NCI-H82 (cell line): ENCODE measurements around the gene CACNB4.
A peak's percentile ranks its signal among the peaks of the same experiment; 100 is the strongest.
"Not testable (repeated sequence)": the region's sequence is repeated elsewhere in the genome, so short reads cannot be mapped to it uniquely, and the experiment has no call there.

Experiments used
- DNase-seq: peaks from one replicate; lab custom pipeline; 2025; lab: John Stamatoyannopoulos, UW

CACNB4 gene

GRCh38 chr2:152050915-152051314, 47.9 kb downstream of the CACNB4 start:
- DNase-seq, result no peak

- no peak for DNase-seq
Measured at GRCh38 chr2:152050341-152050740, 48.5 kb downstream of the CACNB4 start.

GRCh38 chr2:152049541-152049940, 49.3 kb downstream of the CACNB4 start:
- no peak for DNase-seq

DNA sequence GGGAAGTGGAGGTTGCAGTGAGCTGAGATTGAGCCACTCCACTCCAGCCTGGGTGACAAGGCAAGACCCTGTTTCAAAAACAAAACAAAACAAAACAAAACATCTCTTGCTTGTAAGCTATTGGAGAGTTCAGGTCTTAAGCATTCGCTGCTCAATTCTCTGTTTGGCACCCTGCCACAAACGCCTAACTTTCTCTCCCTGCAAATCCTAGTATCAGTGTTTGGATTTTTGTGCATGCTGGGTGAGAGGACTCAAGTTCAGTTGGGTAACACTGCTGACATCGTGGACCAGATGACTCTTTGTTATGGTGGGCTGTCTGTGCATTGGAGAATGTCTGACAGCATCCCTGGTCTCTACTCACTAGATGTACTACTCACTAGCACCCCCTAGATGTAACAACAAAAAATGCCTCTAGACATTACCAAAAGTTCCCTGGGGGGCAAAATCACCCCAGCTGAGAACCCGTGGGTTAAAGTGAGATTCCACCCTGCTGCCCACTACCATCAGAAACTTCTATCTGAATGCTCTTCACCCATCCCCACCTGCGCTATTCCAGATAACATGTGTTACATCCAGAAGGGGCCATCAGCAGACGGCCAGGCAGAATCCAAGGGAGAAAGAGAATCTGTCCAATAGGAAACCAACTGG, 50.9 kb downstream of the CACNB4 start:
- peak; percentile 63 for DNase-seq

GRCh38 chr2:152046940-152047339, 51.9 kb downstream of the CACNB4 start:
- DNase-seq, result no peak

DNA sequence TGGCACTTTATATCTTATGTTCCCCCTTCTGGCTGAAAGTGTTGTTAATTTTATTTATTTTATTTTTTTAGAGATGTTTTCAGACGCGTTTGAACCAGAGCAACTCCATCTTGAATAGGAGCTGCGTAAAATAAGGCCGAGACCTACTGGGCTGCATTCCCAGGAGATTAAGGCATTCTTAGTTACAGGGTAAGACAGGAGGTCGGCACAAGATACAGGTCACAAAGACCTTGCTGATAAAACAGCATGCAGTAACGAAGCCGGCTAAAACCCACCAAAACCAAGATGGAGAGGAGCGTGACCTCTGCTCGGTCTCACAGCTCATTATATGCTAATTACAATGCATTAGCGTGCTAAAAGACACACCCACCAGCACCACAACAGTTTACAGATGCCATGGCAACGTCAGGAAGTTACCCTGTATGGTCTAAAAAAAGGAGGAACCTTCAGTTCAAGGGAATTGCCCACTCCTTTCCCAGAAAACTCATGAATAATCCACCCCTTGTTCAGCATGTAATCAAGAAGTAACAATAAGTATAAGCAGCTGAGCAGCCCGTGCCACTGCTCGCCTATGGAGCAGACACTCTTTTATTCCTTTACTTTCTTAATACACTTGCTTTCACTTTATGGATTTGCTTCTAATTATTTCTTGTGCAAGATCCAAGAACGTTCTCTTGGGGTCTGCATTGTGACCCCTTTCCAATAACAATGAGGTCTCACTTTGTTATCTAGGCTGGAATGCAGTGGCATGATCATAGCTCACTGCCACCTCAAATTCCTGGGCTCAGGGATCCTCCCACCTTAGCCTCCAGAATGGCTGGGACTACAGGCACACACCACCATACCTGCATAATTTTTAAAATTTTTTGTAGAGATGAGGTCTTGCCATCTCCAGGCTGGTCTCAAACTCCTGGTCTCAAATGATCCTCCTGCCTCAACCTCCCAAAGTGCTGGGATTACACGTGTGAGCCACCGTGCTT, 55.9 kb downstream of the CACNB4 start:
- no peak for DNase-seq

GRCh38 chr2:152038441-152038958, 60.3 kb downstream of the CACNB4 start:
- DNase-seq, result no peak

DNA sequence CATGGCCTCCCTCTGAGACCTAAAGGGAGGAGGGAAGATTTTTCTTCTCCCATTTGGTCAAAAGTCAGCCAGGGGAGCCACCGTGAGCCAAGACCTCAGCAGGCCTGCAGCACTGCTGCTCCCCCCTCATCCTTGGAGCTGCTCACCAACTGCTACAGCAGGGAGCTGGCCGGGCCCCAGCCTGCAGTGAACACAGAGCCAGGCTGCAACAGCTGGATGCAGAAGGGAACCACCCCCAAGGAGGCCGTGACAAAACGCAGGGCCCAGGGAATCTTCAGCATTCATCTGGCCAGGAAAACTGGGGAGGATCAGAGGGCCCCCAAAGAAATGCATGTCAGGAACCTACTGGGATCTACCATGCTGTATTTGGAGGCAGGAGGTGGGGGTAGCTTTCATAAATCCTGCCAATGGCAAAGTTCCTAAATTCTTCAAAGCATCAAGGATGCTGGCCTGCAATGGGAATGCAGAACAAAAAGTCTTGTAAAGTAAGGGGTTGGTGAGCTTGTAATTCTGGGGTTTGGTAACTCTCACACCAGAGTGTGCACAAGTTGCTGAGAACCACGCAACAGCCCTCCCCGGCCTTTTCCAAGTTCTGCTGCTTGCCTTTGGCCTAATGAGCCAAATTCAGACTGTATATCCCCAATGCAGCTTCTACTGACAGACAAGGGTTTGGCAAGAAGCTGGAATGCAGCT, 61.0 kb downstream of the CACNB4 start:
- DNase-seq, result no peak

- DNase-seq, result peak; percentile 91
Measured at GRCh38 chr2:152036611-152037469, 62.0 kb downstream of the CACNB4 start.

DNA sequence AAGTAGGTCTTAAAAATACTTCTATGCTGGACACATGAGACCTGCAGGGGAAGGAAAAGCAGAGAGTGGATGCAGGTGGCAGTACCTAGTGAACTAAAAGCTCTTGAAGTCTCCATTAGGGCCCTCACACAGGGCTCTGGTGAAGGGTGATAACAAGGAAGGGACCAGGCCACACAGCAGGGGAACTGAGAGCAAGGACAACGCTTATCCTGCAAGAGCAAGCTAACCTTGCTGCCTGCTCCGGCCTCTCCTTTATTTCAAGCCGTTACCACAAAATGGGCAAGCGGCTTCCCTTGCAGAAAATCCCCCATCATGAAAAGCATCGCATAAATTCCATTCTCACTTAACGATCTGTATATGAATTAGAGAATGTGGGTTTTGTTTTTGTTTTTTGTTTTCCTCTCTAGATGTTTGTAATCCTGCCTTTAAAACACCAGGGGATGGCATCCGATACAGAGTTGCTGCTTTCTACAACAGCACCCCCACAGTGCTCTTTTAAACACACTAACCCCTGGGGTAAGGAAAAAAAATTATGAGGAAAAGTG, 64.5 kb downstream of the CACNB4 start:
- peak; percentile 15 for DNase-seq

DNA sequence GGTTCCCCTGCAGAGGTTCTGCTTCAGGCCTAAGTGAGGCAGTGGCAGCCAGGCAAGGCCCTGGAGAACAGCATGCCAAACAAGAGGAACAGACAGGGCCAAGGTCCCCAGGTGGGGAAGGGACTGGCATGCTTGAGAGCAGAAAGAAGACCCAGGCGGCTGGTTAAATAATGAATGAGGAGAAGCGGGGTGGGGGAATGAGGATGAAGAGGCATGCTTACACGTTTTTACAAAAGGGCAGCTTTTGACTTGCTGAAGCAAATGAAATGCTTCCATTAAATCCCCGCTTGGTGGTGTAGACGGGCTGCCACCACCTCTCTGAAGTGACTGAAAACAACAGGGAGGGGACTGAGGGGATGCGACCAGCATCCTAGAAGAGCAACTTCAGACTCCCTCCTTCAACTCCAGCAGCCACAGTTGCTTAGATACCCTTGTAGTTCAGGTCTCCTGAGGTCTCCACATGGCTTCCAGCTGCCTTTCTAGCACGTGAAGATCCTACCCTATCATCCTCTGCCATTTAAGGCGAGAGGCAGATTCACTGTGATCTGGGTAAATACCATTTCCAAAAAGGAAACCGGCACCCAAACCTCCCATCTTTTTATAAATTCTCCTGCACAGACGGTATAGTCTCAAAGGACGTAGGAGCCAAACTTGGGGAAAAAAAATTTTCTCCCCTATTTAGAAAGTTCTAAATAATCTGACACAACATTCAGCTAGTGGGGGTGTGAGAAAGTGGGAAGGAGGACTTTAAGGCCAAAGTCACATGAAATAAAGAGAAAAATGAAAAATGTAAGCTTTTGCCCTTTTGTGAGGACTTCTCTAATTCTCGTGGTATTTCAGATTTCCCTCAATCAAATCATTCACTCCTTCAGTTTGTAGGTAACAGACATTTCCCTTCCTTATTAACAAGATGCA, 65.6 kb downstream of the CACNB4 start:
- peak; percentile 37 for DNase-seq

- DNase-seq, result peak; percentile 83
Measured at GRCh38 chr2:152031747-152032306, 67.0 kb downstream of the CACNB4 start.

- not testable (repeated sequence) for DNase-seq
Measured at GRCh38 chr2:152030596-152031328, 68.1 kb downstream of the CACNB4 start.

DNA sequence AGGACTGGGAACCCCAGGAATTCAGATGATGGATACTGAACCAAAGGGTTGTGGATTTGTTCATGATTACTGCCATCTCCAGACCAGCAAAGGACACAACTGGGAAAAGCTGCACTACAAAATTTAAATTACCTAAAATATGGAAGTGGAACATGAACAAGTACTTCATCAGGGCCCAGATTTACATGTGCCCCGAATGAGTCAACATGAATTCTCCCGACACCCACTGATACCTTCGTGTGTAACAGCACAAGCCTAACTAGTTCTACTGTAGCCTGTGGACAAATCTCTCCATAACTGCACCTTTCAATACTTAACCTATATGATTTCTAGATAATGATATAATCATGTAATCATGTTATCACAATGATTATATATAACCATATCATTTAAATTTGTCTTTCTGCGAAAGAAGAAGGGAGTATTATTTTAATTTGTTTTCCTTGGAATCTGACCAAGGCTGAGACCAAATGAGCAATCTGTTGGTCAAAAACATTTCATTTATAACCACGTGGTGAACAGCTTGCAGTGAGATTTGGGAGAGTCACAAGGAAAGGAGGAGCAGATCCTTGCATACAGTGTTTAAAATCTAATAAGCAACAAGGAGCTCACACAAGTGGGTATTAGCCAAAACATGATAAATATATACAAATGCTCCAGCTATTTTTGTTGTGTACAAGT, 70.5 kb downstream of the CACNB4 start:
- DNase-seq, result peak; percentile 71

DNA sequence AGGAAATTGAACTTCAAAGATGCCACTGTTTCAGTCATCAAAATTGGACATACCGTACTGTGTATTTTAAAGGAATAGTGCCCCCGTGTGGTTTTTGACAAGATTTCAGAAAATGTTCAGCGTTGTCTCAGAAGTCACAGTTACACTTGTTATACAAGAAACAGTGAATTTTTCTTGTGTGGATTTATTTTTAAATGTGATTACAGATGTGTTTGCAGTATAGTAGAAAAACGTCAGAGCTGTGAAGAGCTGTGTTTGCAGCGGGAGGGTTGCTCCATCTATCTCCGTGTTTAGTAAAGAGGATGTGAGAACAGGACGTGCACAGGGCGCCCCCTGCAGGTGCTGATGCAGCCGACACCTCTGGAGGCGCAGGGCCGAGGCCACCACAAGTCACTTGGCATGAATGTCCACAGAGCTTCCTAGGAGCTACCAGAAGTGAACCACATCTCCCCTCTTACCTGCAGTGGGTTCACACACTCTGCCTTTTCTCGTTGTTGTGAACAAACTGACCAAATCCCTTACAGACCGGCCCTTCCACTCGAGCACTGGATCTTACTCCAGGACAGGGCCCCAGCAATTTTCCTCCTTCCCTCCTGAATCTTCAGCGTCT, 73.1 kb downstream of the CACNB4 start:
- peak; percentile 88 for DNase-seq

GRCh38 chr2:152024477-152024876, 74.4 kb downstream of the CACNB4 start:
- no peak for DNase-seq

DNA sequence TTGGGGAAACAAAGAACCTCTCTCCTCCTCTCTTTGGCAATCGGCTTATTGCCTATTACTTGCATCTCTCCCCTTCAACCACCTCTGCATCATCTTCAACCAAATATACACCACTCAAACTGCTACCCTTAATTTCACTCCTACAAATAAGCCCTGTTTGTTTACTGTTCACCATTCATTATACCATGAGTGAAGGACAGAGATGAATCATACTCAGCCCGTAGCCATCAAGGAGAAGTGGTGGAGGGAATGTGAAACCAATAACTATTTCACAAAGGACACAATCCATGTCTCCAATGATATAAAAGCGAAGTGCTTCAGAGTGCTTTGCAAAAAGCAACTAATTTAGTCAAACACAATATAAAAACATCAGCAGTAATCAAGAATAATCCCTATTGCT, 76.8 kb downstream of the CACNB4 start:
- DNase-seq, result no peak

DNA sequence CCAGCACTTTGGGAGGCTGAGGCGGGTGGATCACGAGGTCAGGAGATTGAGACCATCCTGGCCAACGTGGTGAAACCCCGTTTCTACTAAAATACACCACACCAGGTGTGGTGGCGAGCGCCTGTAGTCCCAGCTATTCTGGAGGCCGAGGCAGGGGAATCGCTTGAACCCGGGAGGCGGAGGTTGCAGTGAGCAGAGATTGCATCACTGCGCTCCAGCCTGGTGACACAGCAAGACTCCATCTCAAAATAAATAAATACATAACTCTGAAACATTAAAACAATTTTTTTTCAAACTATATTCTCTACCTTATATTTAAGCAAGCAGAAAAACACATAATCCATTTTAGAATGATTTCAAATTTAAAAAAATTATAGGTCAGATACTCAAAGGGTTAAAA, 77.8 kb downstream of the CACNB4 start:
- not testable (repeated sequence) for DNase-seq
